ENCODE measurements around the gene DIPK1C. TPM values are rescaled to one million over a fixed set of nuclear protein-coding genes. Genes with fewer than 3 reads are reported as not detected.

The DIPK1C gene
- total RNA-seq, 1 donor from 2014 or later = 0.36 TPM

DNA sequence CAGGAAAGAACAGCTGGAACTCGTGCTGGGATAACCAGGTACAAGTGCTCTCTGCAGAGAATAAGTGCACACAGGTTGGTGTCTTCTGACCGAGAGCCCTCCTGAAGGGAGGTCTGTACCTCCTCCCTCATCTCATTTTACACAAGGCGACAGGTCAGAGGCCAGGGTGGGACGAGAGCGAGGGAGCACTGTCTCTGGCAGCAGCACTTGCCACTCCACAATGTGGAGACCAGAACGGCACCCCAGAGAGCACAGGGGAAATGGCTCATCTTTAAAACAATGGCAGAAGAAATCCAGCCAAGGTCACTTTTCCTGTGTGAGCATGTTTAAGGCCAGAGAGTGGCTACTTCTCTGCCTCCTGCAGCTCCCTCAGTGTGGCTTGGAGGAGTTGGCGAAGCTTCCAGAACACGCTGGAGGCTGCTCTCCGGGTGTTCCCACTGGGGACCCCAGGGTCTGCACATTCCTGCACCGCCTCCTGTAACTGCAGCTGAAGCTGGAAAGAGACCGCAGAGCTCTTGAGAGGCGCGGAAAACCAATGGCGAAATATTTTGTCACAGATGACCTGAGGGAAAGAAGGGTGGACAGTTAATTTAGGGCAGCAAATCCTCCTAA is 20.8 kb downstream of the DIPK1C start:
- Mint-ChIP-seq H3K27me3 (peaks cover 5% of the 10 kb centered on the region), H3K9me3 (no peaks in the 10 kb centered on the region), H3K4me3 (no peak overlapping the region), H3K36me3 (no peaks in the 10 kb centered on the region), H3K27ac (no peak overlapping the region), H3K4me1 (ENCODE audit: unreplicated experiment) (peaks cover 3% of the 10 kb centered on the region)
- TF ChIP-seq, protein P1, sequence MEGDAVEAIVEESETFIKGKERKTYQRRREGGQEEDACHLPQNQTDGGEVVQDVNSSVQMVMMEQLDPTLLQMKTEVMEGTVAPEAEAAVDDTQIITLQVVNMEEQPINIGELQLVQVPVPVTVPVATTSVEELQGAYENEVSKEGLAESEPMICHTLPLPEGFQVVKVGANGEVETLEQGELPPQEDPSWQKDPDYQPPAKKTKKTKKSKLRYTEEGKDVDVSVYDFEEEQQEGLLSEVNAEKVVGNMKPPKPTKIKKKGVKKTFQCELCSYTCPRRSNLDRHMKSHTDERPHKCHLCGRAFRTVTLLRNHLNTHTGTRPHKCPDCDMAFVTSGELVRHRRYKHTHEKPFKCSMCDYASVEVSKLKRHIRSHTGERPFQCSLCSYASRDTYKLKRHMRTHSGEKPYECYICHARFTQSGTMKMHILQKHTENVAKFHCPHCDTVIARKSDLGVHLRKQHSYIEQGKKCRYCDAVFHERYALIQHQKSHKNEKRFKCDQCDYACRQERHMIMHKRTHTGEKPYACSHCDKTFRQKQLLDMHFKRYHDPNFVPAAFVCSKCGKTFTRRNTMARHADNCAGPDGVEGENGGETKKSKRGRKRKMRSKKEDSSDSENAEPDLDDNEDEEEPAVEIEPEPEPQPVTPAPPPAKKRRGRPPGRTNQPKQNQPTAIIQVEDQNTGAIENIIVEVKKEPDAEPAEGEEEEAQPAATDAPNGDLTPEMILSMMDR (conservative IDR thresholded peaks at IDR 0.05) = no peak
- no peak for DNase-seq (ENCODE audit: extremely low spot score, unreplicated experiment)

DNA sequence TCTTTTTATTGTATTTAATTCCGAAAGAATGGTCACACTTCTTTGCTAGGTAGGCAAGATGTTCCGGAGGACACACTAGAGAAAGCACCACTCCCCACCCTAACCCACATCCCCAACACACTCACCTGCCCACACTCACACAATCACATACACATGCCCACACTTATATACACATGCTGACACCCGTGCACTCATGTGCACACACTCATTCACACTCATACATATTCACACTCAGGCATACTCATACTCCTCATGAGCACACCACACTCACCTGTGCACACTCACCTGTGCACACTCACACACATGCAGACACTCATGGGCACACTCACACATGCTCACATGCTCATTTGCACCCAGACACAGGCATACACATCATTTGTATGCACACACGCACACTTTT is 21.4 kb downstream of the DIPK1C start:
- TF ChIP-seq, protein P1 (conservative IDR thresholded peaks at IDR 0.05) = no peak
- no peak overlapping the region for H3K4me3 Mint-ChIP-seq
- H3K36me3 Mint-ChIP-seq = no peaks in the 10 kb centered on the region
- H3K27ac Mint-ChIP-seq = no peak overlapping the region
- H3K27me3 Mint-ChIP-seq = peaks cover 5% of the 10 kb centered on the region
- H3K9me3 Mint-ChIP-seq = no peaks in the 10 kb centered on the region
- DNase-seq (ENCODE audit: extremely low spot score, unreplicated experiment) = no peak
- peaks cover 7% of the 10 kb centered on the region for H3K4me1 Mint-ChIP-seq (ENCODE audit: unreplicated experiment)

DNA sequence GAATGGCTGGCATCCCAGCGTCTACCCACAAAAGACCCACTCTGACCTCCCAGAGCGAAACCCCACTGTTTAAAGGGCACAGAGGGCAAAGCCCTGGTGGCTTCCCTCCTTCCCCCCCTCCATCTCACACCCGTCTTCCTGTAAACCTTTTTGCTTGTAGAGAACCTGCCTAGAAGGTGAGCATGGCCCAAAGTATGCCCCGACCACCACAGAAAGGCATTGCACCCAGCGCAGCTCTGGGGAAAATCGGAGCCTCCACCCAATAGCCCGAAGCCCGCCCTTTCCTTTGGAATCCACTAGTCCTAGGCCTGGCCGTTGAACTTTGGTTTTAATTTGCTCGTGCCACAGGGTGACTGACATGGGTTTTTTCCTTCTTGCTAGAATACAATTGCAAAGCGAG is 22.6 kb downstream of the DIPK1C start:
- TF ChIP-seq, protein P1 (conservative IDR thresholded peaks at IDR 0.05) = no peak
- Mint-ChIP-seq H3K4me3 (no peak overlapping the region), H3K4me1 (ENCODE audit: unreplicated experiment) (peaks cover 9% of the 10 kb centered on the region), H3K27ac (no peak overlapping the region), H3K9me3 (no peaks in the 10 kb centered on the region), H3K27me3 (peaks cover 7% of the 10 kb centered on the region), H3K36me3 (no peaks in the 10 kb centered on the region)
- DNase-seq (ENCODE audit: extremely low spot score, unreplicated experiment) = no peak

DNA sequence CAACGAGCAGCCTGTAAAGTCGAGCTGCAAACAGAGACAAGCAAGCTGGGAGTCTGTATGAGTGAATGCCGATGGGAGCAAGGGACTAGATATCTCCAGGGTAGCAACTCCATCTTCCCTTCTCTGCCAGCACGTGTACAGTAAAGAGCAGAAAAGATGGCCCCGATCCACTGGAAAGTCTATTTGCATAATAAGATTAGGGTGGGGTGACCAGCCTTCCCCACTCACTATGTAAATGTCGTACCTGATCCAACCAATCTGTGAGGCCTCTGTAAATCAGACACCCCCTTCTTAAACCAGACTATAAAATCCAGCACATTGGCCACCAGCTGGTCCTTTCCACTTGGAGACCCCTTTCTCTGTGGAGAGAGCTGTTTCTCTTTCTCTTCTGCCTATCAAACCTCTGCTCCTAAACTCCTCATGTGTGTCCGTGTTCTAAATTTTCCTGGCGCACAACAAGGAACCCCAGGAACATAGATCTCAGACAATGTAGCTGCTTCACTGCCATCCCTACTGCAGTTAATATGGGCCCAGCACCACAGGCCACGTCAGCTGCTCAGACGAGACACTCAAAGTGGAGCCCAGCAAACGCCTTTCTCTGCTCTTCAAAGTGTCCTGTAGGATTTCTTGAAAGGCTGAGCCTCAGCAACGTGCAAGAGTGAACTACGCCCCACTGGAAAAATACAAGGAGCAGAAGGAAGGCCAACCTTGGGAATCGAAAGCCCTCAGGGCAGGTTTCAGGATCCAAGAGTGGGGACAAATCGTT is 26.1 kb downstream of the DIPK1C start:
- TF ChIP-seq, protein P1 (conservative IDR thresholded peaks at IDR 0.05) = no peak
- DNase-seq (ENCODE audit: extremely low spot score, unreplicated experiment) = no peak
- Mint-ChIP-seq H3K4me1 (ENCODE audit: unreplicated experiment) (peaks cover 18% of the 10 kb centered on the region), H3K9me3 (no peaks in the 10 kb centered on the region), H3K27me3 (peaks cover 18% of the 10 kb centered on the region), H3K27ac (no peak overlapping the region), H3K4me3 (no peak overlapping the region), H3K36me3 (no peaks in the 10 kb centered on the region)

DNA sequence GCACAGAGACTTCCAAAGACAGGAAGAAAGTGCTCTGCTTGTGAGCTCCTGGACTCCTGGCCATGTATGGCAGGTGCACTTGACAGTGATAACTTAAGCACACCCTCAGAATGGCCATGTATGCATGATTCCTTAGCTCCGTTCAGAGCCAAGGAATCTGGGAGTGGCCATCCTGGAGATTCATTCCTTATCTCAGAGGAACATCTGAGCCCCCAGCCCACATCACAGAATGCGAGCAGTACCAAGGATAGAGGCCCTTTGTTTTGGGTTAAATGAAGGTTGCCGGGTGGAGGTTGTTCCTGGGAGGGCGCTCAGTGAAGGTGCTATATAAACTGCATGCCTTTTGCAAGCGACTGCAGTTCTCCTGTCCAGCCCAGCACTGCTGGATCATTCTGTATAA is 26.9 kb downstream of the DIPK1C start:
- DNase-seq (ENCODE audit: extremely low spot score, unreplicated experiment) = no peak
- Mint-ChIP-seq H3K4me3 (no peak overlapping the region), H3K27me3 (peaks cover 15% of the 10 kb centered on the region), H3K36me3 (no peaks in the 10 kb centered on the region), H3K9me3 (no peaks in the 10 kb centered on the region), H3K4me1 (ENCODE audit: unreplicated experiment) (peaks cover 18% of the 10 kb centered on the region), H3K27ac (no peak overlapping the region)
- TF ChIP-seq, protein P1 (conservative IDR thresholded peaks at IDR 0.05) = no peak
